ENCODE data around the gene POLR1E. TPM values are rescaled to one million over a fixed set of nuclear protein-coding genes. Genes with fewer than 3 reads are reported as not detected.
"Not testable (repeated sequence)": the region's sequence is repeated elsewhere in the genome, so short reads cannot be mapped to it uniquely, and the experiment has no call there.

POLR1E gene
- total and polyA plus RNA-seq, 2 donors (not counting 3 experiments of a cell fraction or from before 2014, with no cell fraction given): 9.0 to 21.2 TPM

GRCh38 chr9:37476930-37477329 is 8.8 kb upstream of the POLR1E start:
- intact Hi-C loops (cut with micrococcal nuclease) (no loop called here), dilution Hi-C loops (cut with MboI; ENCODE audit: extremely low pct_ligation_motif_present, low sequenced_read_pairs) (no loop called here)
- no peak overlapping the region for H3K9ac ChIP-seq (replicated peaks; ENCODE audit: extremely low read depth, insufficient read depth, low read length)
- TF ChIP-seq EZH2 (IDR thresholded peaks at IDR 0.05; ENCODE audit: borderline replicate concordance, low read depth, low read length, severe bottlenecking) (no peak), MYC (IDR thresholded peaks at IDR 0.05; ENCODE audit: low read depth, low read length) (no peak), CTCF (IDR thresholded peaks at IDR 0.05; ENCODE audit: extremely low read depth in 1 of 2, insufficient read depth in 1 of 2, low read depth in 1 of 2, low read length in 2 of 2) (no peak), JUN (IDR thresholded peaks at IDR 0.05; ENCODE audit: borderline replicate concordance, insufficient read depth, insufficient read length, low read depth) (no peak), FOS (IDR thresholded peaks at IDR 0.05; ENCODE audit: borderline replicate concordance, insufficient read depth, low read length) (no peak), POLR2AphosphoS5 (IDR thresholded peaks at IDR 0.05; ENCODE audit: insufficient read depth, low read depth, low read length) (no peak), GATA2 (IDR thresholded peaks at IDR 0.05; ENCODE audit: insufficient read depth, insufficient read length, low read depth, low read length) (no peak), POLR2A (IDR thresholded peaks at IDR 0.05; ENCODE audit: low read depth, low read length) (no peak), MAX (IDR thresholded peaks at IDR 0.05; ENCODE audit: insufficient read depth, insufficient read length) (no peak)
- no peak overlapping the region for H3K27ac ChIP-seq (ENCODE audit: insufficient read depth, low read depth, low read length)
- no peaks in the 10 kb centered on the region for H3K36me3 ChIP-seq (ENCODE audit: control insufficient read depth in 2 of 2, extremely low read depth in 1 of 2, insufficient read depth in 2 of 2, low read length in 2 of 2)
- H3K4me3 ChIP-seq (replicated peaks in 1 of 3; ENCODE audit: insufficient read depth in 1 of 3, low read depth in 1 of 3, low read length in 3 of 3): no peak overlapping the region
- peaks cover 8 to 15% of the 10 kb centered on the region in 2 experiments for H3K27me3 ChIP-seq (ENCODE audit: control insufficient read depth in 2 of 2, insufficient read depth in 2 of 2, low read length in 2 of 2)
- H4K20me1 ChIP-seq (replicated peaks; ENCODE audit: control insufficient read depth, extremely low read depth, insufficient read depth, low read length): no peaks in the 10 kb centered on the region
- H3K9me1 ChIP-seq (replicated peaks; ENCODE audit: control insufficient read depth, extremely low read depth, insufficient read depth, low read length): no peaks in the 10 kb centered on the region
- FAIRE-seq: no peak
- no peak overlapping the region for H2AFZ ChIP-seq (ENCODE audit: low read depth, low read length)
- no peak overlapping the region for H3K4me2 ChIP-seq (ENCODE audit: insufficient read depth, low read length)
- H3K79me2 ChIP-seq (ENCODE audit: control insufficient read depth, insufficient read depth, low read length): no peaks in the 10 kb centered on the region
- no peak for DNase-seq (ENCODE audit: low read depth, low spot score)
- CTCF ChIA-PET: no interaction called here
- no TSS peak for BruUV-seq (replicated peaks)
- POLR2A ChIA-PET: no interaction called here
- no peaks in the 10 kb centered on the region for H3K9me3 ChIP-seq (replicated peaks; ENCODE audit: control insufficient read depth, insufficient read depth, low read length)
- peaks cover 3% of the 10 kb centered on the region for H3K4me1 ChIP-seq (ENCODE audit: control insufficient read depth, extremely low read depth, insufficient read depth, low read length)

GRCh38 chr9:37477443-37477842 is 8.3 kb upstream of the POLR1E start:
- CTCF ChIA-PET; POLR2A ChIA-PET; H3K27ac ChIP-seq (ENCODE audit: insufficient read depth, low read depth, low read length); H3K4me2 ChIP-seq (ENCODE audit: insufficient read depth, low read length); H3K9ac ChIP-seq (replicated peaks; ENCODE audit: extremely low read depth, insufficient read depth, low read length); H3K4me1 ChIP-seq (ENCODE audit: control insufficient read depth, extremely low read depth, insufficient read depth, low read length); DNase-seq (ENCODE audit: low read depth, low spot score); H2AFZ ChIP-seq (ENCODE audit: low read depth, low read length); BruUV-seq (replicated peaks); H3K79me2 ChIP-seq (ENCODE audit: control insufficient read depth, insufficient read depth, low read length); H3K9me3 ChIP-seq (replicated peaks; ENCODE audit: control insufficient read depth, insufficient read depth, low read length); H3K4me3 ChIP-seq (replicated peaks in 1 of 3; ENCODE audit: insufficient read depth in 1 of 3, low read depth in 1 of 3, low read length in 3 of 3); FAIRE-seq; H3K36me3 ChIP-seq (ENCODE audit: control insufficient read depth in 2 of 2, extremely low read depth in 1 of 2, insufficient read depth in 2 of 2, low read length in 2 of 2); H3K9me1 ChIP-seq (replicated peaks; ENCODE audit: control insufficient read depth, extremely low read depth, insufficient read depth, low read length); intact Hi-C loops (cut with micrococcal nuclease); H4K20me1 ChIP-seq (replicated peaks; ENCODE audit: control insufficient read depth, extremely low read depth, insufficient read depth, low read length); dilution Hi-C loops (cut with MboI; ENCODE audit: extremely low pct_ligation_motif_present, low sequenced_read_pairs): not testable (repeated sequence)
- H3K27me3 ChIP-seq (ENCODE audit: control insufficient read depth in 2 of 2, insufficient read depth in 2 of 2, low read length in 2 of 2): peaks cover 8 to 15% of the 10 kb centered on the region in 2 experiments

- H3K9me1 ChIP-seq (replicated peaks; ENCODE audit: control insufficient read depth, extremely low read depth, insufficient read depth, low read length); intact Hi-C loops (cut with micrococcal nuclease); H3K79me2 ChIP-seq (ENCODE audit: control insufficient read depth, insufficient read depth, low read length); CTCF ChIA-PET; H3K9me3 ChIP-seq (replicated peaks; ENCODE audit: control insufficient read depth, insufficient read depth, low read length); dilution Hi-C loops (cut with MboI; ENCODE audit: extremely low pct_ligation_motif_present, low sequenced_read_pairs); H3K4me2 ChIP-seq (ENCODE audit: insufficient read depth, low read length); H4K20me1 ChIP-seq (replicated peaks; ENCODE audit: control insufficient read depth, extremely low read depth, insufficient read depth, low read length); H3K9ac ChIP-seq (replicated peaks; ENCODE audit: extremely low read depth, insufficient read depth, low read length); H3K36me3 ChIP-seq (ENCODE audit: control insufficient read depth in 2 of 2, extremely low read depth in 1 of 2, insufficient read depth in 2 of 2, low read length in 2 of 2); H3K4me3 ChIP-seq (replicated peaks in 1 of 3; ENCODE audit: insufficient read depth in 1 of 3, low read depth in 1 of 3, low read length in 3 of 3); H2AFZ ChIP-seq (ENCODE audit: low read depth, low read length); POLR2A ChIA-PET; DNase-seq (ENCODE audit: low read depth, low spot score); BruUV-seq (replicated peaks); FAIRE-seq; H3K27ac ChIP-seq (ENCODE audit: insufficient read depth, low read depth, low read length); H3K4me1 ChIP-seq (ENCODE audit: control insufficient read depth, extremely low read depth, insufficient read depth, low read length): not testable (repeated sequence)
- H3K27me3 ChIP-seq (ENCODE audit: control insufficient read depth in 2 of 2, insufficient read depth in 2 of 2, low read length in 2 of 2): peaks cover 8 to 15% of the 10 kb centered on the region in 2 experiments
Observed at GRCh38 chr9:37477987-37478619, 7.6 kb upstream of the POLR1E start.
